ENCODE data around the gene HECTD4.

DNA sequence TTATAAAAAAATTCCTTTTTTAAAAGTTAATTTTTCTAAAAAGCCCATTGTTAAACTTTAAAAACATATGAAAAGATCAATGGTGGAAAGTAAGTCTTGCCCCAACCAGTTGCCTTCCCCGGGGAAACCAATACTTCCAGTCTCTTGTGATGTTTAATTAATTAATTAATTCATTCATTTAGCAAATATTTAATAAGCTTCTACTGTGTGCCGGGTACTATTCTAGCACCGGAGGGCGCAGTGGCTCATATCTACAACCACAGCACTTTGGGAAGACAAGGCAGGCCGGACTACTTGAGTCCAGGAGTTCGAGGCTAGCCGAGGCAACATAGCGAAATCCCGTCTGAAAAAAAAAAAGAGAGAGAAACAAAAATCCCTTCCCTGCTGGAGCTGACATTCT is 87.4 kb downstream of the HECTD4 start:
- TF ChIP-seq, protein P1, sequence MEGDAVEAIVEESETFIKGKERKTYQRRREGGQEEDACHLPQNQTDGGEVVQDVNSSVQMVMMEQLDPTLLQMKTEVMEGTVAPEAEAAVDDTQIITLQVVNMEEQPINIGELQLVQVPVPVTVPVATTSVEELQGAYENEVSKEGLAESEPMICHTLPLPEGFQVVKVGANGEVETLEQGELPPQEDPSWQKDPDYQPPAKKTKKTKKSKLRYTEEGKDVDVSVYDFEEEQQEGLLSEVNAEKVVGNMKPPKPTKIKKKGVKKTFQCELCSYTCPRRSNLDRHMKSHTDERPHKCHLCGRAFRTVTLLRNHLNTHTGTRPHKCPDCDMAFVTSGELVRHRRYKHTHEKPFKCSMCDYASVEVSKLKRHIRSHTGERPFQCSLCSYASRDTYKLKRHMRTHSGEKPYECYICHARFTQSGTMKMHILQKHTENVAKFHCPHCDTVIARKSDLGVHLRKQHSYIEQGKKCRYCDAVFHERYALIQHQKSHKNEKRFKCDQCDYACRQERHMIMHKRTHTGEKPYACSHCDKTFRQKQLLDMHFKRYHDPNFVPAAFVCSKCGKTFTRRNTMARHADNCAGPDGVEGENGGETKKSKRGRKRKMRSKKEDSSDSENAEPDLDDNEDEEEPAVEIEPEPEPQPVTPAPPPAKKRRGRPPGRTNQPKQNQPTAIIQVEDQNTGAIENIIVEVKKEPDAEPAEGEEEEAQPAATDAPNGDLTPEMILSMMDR (IDR thresholded peaks at IDR 0.05; ENCODE audit: low read depth, low read length, poor library complexity, severe bottlenecking), result no peak
- no peak for TF ChIP-seq EZH2phosphoT487 (IDR thresholded peaks at IDR 0.05; ENCODE audit: borderline replicate concordance, low read length)
